T-helper 2 cell treated with Interferon-gamma antibody and Interleukin-4, amounts not matched to agents 5 μg/mL and 100 μg/mL, for 36 hours (primary cell): Measurements from ENCODE around the gene SMIM10.
"Not testable (repeated sequence)": the region's sequence is repeated elsewhere in the genome, so short reads cannot be mapped to it uniquely, and the experiment has no call there.

Source experiments
- DNase-seq: peaks from one replicate; pipeline ENCODE4 v3.0.0; 2021; ENCODE audit warnings: low spot score
- H3K27ac Mint-ChIP-seq: one replicate; pipeline ENCODE4 v1.8.0; 2021; ENCODE audit warnings: mild to moderate bottlenecking, mixed read lengths
- H3K27me3 Mint-ChIP-seq: one replicate; pipeline ENCODE4 v1.8.0; 2021; ENCODE audit warnings: low read depth, mixed read lengths
- H3K36me3 Mint-ChIP-seq: one replicate; pipeline ENCODE4 v1.8.0; 2021; ENCODE audit warnings: low read depth, mixed read lengths
- H3K4me1 Mint-ChIP-seq: one replicate; pipeline ENCODE4 v1.8.0; 2021; ENCODE audit warnings: low read depth, mixed read lengths
- H3K4me3 Mint-ChIP-seq: one replicate; pipeline ENCODE4 v1.8.0; 2022; ENCODE audit warnings: mild to moderate bottlenecking, moderate library complexity, mixed read lengths
- H3K9me3 Mint-ChIP-seq: one replicate; pipeline ENCODE4 v1.8.0; 2021; ENCODE audit warnings: mixed read lengths

SMIM10 gene

GRCh38 chrX:135041149-135042123 is 50.6 kb downstream of the SMIM10 start:
- not testable (repeated sequence) for H3K27me3 Mint-ChIP-seq, H3K9me3 Mint-ChIP-seq, H3K36me3 Mint-ChIP-seq, H3K4me1 Mint-ChIP-seq, H3K27ac Mint-ChIP-seq, H3K4me3 Mint-ChIP-seq, DNase-seq
